GM18526 (cell line): ENCODE results near the gene KIRREL3.

Experiments
- POLR2A ChIP-seq: IDR thresholded peaks from 3 replicates; pipeline ENCODE4 v1.6.1; 2011; ENCODE audit not compliant: insufficient read length; ENCODE audit errors: extremely low read depth

KIRREL3 gene

GRCh38 chr11:126790550-126791081 lies 210.0 kb downstream of the KIRREL3 start:
- no peak for TF ChIP-seq POLR2A

GRCh38 chr11:126782810-126783209 lies 217.8 kb downstream of the KIRREL3 start:
- no peak for TF ChIP-seq POLR2A

- TF ChIP-seq POLR2A = no peak
Measured at GRCh38 chr11:126781942-126782341, 218.6 kb downstream of the KIRREL3 start.

GRCh38 chr11:126776119-126776518 lies 224.5 kb downstream of the KIRREL3 start:
- TF ChIP-seq POLR2A = no peak

- TF ChIP-seq POLR2A = no peak
Measured at GRCh38 chr11:126772267-126772666, 228.3 kb downstream of the KIRREL3 start.

DNA sequence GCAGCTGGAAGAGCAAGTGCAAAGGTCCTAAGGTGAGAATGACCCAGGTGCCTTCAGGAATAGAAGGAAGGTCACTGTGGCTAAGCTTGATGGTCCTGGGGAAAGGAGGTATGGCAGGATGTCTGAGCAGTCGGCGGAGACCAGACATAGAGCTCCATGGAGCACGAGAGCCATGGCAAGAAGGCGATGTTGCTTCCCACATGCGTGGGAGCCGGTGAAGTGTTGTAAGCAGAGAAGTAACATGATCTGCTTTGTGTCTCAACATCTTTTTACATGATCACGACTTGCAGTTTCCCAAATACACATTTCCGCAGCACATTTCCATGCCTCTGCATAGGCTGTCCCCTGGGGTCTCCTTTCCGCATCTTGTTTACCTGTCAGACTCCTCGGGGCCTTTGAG lies 231.9 kb downstream of the KIRREL3 start:
- no peak for TF ChIP-seq POLR2A

- TF ChIP-seq POLR2A = no peak
Measured at GRCh38 chr11:126766440-126766839, 234.1 kb downstream of the KIRREL3 start.

DNA sequence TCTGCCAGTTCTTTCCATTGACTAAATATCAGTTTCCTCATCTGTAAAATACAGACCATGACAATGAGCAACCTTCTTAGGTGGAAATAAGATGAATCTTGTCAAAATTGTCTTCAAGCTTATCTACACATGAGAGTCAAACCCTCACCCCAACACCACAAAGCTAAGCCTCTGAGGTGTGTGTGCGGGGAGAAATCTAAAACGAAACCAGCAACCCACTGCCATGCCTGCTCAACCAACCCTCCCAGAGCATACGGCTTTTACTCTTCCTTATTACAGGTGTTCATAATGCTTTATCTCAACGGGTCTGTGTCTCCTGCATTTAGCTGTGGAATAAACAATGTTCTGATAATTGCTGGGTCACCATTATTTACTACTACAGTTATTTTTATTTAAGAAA lies 235.4 kb downstream of the KIRREL3 start:
- no peak for TF ChIP-seq POLR2A

- no peak for TF ChIP-seq POLR2A
Measured at GRCh38 chr11:126764231-126764630, 236.3 kb downstream of the KIRREL3 start.

DNA sequence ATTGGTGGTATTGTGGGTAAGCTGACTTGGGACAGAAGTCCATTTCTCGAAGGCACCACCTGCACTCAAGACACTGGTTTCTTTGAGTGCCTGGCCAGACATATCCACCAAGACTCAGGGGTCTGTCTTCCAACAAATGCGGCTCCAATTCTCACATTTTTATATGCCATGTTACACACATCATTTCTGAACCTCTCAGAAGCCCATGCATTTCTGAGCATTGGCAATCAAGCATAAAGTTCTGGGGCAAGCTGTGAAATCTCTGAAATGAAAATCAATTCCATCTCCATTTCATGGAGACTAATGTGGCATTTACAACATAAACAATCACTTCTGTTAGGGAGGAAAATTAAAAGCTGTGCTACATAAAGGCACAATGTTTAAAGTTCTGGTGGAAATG lies 243.7 kb downstream of the KIRREL3 start:
- TF ChIP-seq POLR2A = no peak

- no peak for TF ChIP-seq POLR2A
Measured at GRCh38 chr11:126756421-126756820, 244.1 kb downstream of the KIRREL3 start.

- no peak for TF ChIP-seq POLR2A
Measured at GRCh38 chr11:126755526-126755925, 245.0 kb downstream of the KIRREL3 start.

GRCh38 chr11:126754591-126755426 lies 245.8 kb downstream of the KIRREL3 start:
- TF ChIP-seq POLR2A = no peak

DNA sequence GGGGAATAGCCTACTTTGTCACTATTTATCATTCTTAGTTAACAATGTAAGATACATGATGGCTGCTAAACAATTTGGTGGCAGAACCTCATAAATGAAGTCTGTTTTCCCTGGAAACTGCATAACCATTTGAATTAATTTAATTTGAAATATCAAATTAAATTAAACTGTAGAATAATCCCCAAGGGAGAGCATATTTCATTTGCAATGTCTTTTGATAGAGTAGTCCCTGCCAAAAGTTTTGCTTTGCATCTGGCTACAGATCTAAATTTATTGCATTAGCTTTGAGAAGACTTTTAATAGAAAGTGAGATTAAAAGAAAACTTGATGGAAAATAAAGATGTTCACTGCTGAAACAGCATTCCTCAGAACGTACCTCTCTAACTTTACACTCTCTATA lies 246.6 kb downstream of the KIRREL3 start:
- TF ChIP-seq POLR2A = no peak

- TF ChIP-seq POLR2A = no peak
Measured at GRCh38 chr11:126751242-126751641, 249.3 kb downstream of the KIRREL3 start.

- no peak for TF ChIP-seq POLR2A
Measured at GRCh38 chr11:126748793-126749192, 251.8 kb downstream of the KIRREL3 start.
